ENCODE data around the gene ZDHHC14.

The ZDHHC14 gene

DNA sequence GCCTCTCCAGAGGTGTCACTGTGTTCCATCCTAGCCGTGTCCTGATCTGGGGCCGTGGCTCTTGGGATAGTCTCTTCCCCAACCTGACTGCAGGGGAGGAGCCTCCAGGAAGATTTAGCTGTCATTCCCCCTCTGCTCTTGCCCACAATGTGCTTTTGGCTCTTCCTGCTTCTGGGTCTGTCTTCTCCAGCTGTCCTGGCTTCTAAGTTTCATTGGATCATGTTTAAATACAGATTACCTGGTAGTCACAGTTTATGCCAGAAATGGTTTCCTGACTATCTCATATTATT, 139.1 kb downstream of the ZDHHC14 start:
- no peak for DNase-seq

DNA sequence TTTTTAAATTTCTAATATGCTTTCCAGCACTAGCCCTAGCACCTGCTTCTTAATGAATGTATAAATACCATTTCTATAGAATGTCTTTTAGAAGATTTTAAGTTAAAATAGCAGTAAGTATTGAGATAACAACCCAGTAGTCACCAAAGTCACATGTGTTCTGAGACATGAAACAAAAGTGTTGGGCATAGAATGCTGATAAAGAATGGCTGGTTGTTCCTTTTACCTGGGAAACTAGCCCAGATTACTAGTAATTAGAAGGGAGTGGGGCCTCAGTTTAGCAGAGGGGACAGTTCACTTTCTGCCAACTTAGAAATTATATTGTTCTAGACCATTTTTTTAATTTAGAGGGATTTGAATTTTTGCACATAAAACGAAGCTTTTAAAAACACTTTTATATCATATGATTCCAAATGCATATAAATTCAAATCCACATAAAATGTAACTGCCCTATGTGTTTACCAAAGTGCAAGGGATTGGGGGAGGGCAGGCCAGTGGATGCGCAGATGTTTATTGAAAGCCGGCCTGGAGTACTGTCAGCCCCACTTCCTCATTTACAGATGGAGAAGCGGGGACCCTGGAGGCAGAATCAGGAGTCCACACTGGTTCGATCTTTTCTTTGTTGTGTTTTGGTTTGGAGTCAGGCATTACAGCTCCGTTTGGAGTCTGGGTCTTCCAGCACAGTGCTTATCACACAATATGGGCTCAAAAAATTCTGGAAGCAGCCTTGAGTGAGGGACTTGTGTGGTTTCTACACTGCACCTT, 139.8 kb downstream of the ZDHHC14 start:
- DNase-seq: no peak

DNA sequence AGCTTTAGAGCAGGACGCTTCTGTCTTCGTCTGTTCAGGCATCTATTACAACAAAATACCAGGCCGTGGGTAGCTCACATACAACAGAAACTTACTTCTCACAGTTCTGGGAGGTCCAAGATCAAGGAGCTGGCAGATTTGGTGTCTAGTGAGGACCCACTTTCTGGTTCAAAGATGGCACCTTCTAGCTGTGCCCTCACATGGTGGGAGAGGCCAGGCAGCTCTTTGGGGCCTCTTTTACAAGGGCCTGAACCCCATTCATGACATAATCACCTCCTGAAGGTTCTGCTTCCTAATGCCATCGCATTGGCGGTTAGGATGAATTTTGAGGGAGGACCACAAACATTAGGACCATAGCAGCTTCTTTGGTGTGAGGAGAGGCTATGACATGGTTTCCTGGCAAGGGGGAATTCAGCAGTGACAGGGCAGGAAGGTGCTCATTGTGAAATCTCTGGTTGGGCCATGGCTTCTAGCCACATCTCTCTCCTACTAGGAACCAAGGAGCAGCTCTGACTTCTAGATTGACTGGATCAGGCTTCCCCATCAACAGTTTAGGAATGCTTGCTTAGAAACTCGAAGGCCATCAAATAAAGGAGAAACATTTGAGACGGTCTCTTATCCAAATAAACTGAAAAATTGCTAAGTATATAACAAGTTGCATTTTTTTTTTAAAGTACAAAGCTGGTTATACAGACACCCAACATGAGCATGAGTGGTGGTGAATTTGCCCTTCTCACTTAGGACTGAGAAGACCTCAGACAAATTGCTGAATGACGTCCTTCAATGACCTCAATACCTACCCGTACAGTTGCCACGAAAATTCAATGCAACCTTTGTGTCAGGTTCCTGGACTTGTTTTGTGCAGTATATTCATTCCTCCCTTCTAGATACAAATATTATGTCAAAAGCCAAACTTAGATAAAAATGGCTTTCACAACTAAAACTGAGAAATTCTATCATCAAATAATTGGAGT, 140.7 kb downstream of the ZDHHC14 start:
- DNase-seq: no peak

DNA sequence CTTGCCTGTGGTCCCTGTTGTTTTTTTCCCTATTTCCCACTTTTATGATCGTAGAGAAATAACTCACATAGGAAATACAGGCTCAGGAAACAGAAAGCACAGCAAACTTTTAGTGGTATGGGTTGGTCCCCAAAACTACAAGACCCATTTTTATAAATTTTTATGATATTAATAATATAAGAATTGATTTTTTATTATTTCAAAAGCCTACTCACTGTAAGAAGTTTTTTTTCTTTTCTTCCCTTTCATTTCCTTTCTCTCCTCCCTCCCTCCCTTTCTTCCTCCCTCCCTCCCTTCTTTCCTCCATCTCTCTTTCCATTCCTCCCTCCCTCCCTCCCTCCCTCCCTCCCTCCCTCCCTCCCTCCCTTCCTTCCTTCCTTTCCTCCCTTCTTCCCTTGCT, 141.5 kb downstream of the ZDHHC14 start:
- DNase-seq: no peak

DNA sequence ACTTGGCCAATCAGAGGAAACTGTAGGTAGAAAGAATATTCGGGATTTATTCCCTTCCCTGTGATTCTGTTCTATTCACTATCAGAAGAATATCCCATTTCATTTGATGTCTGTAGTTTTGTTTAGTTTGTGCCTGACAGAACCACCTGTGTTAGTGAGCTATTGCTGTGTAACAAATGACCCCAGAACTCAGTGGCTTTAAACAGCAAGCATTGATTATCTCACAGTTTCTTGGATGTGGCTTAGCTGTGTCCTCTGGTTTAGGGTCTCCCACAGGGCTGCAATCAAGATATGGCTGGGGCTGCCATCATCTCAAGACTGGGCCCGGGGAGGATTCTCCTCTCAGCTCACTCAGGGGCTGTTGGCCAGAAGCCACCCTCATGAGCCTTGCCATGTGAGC, 143.7 kb downstream of the ZDHHC14 start:
- no peak for DNase-seq

DNA sequence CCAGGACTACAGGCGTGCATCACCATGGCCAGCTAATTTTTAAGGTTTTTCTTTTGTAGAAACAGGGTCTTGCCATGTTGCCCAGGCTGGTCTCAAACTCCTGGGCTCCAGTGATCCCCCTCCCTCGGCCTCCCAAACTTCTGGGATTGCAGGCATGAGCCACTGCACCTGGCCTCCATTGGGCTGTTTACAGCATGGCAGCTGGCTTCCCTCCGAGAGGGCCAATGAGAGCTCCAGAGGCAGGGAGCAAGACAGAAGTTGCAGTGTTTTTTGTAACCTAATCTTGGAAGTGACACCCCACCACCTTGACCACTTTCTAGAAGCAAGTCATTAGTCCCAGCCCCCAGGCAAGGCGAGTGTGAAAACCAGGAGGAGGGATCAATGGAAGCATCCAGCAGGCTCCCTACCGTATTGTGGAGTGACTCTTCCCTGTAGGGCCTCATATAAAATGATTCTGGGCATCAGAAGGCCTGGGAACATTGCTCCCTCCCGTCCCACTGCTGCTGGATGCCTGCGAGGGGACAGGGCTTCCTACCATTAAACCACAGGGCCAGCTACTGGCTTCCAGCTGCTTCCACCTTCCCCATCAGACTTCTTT, 144.4 kb downstream of the ZDHHC14 start:
- no peak for DNase-seq

DNA sequence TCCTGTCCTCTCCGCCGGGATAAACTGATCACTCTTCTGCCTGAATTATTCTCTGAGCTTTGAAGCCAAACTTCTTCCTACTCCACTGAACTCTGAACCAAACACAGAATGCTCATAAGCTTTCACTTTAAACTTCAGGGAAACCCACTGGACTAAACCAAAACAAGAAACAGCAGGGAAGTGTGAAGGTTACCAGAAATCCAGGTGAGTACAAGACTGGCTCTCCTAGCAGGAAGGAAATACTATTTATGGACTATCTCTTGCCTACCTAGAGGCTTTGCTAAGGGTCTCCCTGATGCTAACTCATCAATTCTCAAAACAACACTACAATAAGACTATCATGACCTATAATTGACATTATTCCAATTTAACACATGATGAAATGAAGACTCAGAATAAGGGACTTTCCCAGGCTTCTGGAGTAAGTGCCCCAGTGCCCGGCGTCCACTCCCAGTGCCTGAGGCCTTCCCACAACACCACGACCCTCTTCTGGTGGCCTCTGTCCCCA, 145.0 kb downstream of the ZDHHC14 start:
- no peak for DNase-seq

DNA sequence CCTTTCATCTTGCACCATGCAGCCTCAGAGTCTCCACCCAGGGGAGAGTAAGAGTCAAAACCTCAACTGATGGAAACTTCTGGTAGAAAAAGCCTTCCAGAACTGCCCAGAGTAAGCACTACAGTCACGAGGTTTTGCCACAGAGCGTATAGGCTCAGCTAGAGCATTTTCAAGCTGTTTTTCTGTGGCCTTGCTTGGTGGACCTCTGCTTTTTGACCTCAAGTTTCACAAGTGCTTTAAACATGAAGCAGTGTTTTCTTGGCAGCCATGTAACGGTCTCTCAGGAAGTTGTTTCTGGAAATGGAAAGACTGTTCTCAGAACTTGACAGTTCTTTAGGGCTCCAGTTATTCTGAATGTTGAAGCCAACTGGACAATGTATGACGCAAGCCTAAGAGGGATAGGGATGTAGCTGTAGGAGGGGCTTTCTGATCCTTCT, 146.5 kb downstream of the ZDHHC14 start:
- DNase-seq: no peak

DNA sequence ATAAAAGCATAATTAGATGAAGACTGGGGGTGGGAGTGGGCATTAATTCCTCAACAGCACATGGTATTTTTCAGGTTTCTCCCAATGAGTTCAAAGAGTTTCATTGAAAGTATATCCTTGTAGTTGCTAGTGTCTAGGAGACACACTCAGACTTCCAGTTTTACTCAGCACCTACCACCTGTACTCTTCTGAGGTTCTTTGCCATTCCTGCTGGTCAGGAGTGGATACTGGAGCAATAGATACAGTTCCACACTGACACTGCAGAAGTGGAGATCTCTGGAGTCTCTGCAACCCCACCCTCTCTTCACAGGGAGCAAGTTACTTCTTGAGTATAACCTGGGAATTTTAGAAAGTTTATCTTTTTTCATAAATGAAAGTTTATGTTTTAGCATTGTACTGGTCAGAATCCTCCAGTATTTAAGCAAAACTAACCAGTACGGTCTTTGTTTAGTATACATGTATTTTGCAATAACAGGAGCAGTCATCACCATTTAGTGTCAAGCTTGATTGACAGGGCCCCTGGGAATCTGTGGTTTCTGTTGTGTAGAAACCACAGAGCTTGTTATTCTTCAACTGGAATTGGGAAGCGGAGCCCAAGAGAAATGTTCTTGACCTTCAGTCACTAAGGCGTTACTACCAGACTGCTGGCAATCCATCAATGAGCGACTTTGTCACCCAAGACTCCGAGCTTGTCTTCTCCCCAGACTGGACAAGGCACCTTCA, 148.1 kb downstream of the ZDHHC14 start:
- DNase-seq: no peak

DNA sequence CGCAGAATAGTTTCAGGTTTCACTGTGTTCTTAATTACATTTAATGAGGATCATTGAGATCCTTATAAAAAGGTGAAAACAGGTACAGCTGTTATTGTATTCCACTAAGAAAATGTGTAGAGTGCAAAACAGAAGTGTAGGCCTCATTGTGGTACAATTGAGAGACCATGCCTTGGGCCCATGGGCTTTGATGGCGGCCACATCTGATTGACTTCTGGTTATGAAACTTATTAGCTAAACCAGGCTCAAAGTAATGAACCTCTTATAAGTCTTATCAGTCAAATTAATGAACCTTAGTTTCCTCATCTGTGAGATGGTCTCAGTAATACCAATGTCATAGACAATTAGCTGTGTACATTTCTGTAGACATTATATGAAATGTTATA, 148.7 kb downstream of the ZDHHC14 start:
- DNase-seq: no peak

DNA sequence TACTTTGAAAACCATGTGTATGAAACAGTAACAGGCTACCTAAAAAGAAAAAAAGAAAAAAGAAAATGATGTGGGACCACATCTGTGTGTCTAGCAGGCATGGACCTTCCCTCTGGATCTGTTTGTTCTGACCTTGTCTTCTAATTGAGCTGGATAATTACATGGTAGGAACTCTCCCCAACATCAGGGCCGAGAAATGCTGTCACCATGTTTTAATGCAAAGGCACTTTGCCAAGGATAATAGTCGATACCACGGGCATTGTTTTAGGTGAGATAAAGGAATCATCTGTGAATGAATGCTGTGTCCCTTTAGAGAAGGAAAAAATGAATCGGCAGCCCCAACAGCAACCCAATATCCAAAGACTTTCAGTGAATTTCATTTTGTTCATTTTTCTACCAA, 149.1 kb downstream of the ZDHHC14 start:
- no peak for DNase-seq

DNA sequence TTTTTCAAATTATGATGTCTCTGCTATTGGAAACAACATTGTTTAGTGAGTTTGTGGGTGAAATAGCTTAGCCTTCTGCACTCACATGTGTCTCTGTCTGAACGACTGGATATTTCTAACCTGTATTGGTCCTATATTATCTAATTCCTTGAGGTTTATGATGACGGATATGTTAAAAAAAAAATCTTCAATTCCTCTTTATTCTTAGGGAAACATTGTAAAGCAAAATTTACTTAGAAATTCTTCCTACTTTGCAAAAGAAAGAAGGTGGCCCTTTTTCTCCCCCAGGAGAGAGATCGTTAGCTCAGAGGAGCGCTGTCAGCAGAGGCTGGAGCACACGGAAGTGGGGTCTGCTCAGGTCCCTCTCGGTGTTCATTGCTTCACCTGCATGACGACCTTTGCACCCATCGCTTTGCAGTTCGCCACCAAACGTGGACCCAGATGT, 149.8 kb downstream of the ZDHHC14 start:
- no peak for DNase-seq

DNA sequence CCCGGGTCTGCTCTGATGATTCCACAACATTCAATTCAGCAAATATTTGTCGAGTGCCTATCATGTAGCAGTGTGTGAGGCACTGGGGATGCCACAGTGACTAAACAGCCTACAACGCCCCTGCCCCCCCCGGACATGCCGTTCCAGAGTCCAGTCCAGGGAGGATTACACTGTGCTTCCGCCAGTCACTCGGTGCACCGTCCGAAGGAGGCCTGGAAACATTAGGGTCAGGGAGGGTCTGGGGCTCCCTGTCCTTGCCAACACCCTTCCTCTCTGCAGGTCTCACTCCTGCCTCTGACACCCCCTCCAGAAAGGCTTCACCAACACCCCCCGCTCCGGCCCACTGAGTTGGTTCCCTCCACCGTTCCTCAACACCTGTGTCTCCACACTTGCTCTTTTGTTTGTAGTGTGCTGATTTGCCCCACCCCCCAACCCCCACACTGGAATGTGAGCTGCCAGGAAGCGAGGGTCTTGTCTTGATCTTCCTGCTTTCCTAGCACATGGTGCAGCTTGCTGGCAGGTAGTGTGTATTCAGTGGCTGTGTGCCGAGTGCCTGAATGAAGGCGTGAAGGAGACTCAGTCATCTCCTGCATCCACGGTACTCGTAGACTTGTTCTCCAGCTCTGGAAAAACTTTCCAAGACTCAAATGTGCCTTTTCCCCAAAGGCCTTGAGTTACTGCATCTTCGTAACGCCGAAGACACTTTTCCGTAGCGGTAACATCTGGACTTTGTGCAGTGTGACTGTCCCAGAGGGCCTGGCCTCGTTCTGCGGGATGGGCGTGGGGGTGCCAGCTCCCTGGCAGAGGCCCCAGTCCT, 150.4 kb downstream of the ZDHHC14 start:
- DNase-seq: no peak

DNA sequence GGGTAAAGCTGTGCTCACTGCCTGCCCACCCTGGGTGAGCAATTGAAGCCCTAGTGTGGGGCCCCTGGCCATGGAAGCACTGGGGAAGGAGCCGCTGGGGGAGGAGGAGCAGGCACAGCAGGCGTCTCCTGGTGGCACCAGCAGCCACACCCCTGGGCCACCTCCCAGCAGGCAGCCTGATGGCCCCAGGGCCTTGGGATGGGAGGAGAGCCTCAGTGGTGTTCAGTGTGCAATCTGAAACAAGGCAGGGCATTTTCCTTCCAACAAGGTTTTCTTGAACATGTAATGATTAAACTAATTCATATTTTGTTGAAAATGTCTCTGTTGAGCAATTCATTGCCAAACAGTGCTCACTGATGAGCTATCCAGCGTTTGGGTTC, 151.0 kb downstream of the ZDHHC14 start:
- DNase-seq: no peak

DNA sequence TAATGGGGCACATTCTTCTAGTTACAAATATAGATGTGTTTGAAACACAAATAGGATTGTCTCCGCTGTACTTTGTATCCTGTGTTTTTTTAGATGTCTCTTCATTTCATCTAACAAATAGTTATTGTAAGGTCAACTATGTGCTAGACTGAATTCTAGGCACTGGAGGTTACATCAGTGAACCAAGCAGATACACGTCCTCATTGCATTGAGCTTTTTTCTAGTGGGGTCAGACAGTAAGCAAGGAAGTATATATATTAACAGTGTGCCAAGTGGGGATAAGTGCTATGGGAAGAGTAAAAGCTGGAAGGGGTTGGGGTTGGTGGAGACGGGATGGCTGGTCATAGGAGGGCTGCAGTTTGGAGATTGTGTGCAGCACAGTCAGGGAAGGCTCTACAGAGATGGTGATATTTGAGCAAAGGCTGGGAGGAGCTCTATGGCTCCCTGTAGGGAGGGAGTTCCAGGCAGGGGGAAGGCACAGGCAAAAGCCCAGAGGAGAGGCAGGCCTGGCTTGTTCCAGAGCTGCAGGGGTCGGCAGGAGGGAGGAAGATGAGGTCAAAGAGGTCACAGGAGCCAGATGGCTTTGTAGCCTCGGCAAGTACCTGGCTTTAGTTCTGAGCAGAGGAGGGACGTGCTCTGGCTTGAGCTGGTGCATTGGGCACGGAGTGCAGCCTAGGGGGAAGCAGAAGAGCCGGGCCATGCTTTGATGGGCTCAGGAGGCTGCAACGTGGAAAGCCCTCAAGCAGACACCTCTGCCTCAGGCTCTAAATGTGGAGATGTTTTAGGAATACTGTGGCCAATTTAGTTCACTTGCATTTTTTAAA, 152.3 kb downstream of the ZDHHC14 start:
- no peak for DNase-seq

DNA sequence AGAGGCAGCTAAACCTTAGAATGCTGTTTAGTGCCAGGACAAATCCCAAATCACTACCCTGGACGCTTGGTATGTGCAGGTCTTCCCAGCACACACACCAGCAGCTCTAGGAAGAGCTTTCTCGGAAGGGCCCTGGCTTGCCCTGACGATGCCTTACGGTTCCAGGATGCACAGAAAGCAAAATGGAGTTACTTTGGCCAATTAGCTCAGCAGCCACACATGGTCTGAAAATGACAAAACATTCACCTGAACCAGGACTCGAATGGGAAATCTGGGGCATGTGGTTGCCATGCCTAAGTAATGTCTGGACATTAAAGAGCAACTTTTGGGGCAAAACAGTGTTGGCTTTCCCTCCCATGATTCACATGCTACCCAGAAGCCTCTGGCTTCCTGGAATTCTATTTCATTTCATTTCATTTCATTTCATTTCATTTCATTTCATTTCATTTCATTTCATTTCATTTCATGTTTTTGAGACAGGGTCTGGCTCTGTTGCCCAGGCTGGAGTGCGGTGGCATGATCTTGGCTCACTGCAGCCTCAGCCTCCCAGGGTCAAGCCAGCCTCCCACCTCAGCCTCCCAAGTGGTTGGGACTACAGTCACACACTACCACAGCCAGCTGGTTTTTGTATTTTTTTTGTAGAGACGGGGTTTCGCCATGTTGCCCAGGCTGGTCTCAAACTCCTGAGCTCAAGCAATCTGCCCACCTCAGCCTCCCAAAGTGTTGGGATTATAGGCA, 153.3 kb downstream of the ZDHHC14 start:
- DNase-seq: no peak

DNA sequence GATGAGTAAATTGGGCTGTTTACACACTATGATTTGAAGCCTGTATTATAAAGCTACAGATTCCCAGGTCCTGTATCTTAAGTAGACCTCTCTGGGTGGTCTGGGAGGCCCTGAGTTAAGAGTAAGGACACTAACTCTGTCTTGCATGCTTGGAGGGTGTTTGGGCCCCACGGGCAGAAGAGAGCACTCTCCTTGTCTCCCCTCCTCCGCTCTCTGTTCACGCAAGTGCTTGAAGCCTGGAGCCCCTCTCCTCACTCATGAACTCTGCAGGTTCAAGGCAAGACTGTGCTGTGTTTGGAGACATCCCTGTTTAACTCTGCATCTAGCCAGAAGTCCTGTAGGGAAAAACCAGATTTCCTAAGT, 154.0 kb downstream of the ZDHHC14 start:
- no peak for DNase-seq

DNA sequence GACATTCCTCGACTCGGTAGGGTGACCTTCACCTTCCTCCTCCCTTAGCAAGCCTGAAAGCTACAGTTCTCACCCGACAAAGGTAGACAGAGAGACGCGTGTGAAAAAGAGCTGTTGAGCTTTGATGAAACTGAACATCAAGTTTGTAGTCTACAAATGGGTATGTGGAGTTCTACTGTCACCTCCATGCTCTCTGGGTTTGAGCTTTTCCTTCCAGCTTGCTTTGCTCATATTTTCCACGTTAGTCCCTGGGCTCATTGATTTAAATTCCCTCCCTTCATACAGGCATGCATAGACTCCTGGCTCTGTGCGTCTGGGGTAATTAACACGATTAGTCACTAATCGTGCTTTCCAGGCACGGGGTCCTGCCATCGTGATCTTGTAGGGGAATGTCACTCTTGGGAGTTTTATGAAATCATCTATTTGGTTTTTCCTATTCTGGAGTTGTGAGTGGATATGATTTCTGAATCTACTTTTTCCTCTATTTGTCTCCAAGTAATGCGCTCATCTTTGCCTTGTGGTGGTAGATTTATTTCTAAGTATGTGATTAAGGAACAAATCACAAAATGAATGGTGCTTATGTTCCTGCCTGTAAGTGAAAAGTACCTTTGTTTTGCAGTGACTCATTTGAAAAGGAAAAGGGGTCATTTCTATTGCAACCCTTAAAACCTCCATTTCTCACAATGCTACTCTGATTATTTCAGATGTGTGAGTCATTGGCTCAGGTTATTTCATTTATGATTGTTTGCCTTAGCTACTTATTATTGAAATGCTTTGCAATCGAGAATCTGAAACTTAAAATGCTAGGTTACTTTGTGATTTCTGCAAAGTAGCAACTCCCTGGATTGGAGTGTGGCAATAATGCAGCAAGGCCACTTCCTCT, 154.6 kb downstream of the ZDHHC14 start:
- no peak for DNase-seq

DNA sequence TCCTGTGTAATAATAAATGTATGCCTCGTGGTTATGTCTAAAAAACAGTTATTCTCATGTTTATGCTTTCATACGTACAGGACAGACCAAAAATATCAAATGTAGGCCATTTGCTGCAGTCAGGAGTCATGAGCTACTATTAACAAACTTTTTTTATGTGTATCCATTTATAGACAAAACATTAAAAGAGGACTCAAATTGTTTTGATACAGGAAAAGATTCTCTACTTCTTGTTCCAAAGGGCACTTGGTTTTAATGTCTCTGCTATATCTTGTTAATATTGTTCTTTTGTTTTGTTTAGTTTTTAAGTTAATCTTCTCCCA, 155.2 kb downstream of the ZDHHC14 start:
- no peak for DNase-seq

DNA sequence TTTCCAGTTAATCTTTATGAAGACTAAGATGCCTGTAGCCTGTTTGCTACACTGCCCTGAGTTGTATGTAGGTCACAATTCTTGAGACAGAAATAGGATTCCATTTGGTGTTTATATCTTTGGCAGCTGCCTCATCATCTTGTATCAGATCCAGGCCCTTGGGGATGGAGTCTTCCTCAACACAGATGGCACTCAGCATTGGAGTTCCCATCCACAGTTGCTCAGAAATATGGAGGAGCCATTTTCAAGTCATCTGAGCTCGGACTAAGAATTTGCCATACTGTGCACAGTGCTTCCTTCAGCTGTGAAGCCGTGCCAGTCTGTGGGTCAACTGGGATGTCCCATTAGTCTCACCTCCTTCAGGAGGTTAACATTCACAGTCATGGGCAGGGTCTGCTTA, 156.6 kb downstream of the ZDHHC14 start:
- DNase-seq: no peak

Measured in activated CD4-positive, alpha-beta T cell treated with anti-CD3 and anti-CD28 coated beads, Interleukin-2, amount 50 U/mL, for 4 hours (primary cell).